Esophagus muscularis mucosa (tissue), 3 donors: ENCODE results near the gene TEKTIP1.

Experiments
- POLR2A ChIP-seq: fragments of 450-650 bp; IDR thresholded peaks from one replicate; pipeline ENCODE4 v1.6.1; 2017; ENCODE audit warnings: antibody characterized with exemption, moderate library complexity, mild to moderate bottlenecking, low read depth
- POLR2AphosphoS5 ChIP-seq, 2 donors: sonication (generic); formaldehyde crosslinking; IDR thresholded peaks; one replicate each; pipeline ENCODE4 v1.6.1; 2017; ENCODE audit warnings: antibody characterized with exemption in 2 of 2
- TF ChIP-seq, protein P1 (sequence below), 3 experiments: fragments of 200-600 bp in 2 of 3; fragments of 450-650 bp in 1 of 3; sonication (generic) in 2 of 3; IDR thresholded peaks; one replicate each; pipeline ENCODE4 v1.5.1; 2017 to 2019; ENCODE audit warnings: antibody characterized with exemption in 3 of 3, mild to moderate bottlenecking in 2 of 3, moderate library complexity in 1 of 3

DNA sequence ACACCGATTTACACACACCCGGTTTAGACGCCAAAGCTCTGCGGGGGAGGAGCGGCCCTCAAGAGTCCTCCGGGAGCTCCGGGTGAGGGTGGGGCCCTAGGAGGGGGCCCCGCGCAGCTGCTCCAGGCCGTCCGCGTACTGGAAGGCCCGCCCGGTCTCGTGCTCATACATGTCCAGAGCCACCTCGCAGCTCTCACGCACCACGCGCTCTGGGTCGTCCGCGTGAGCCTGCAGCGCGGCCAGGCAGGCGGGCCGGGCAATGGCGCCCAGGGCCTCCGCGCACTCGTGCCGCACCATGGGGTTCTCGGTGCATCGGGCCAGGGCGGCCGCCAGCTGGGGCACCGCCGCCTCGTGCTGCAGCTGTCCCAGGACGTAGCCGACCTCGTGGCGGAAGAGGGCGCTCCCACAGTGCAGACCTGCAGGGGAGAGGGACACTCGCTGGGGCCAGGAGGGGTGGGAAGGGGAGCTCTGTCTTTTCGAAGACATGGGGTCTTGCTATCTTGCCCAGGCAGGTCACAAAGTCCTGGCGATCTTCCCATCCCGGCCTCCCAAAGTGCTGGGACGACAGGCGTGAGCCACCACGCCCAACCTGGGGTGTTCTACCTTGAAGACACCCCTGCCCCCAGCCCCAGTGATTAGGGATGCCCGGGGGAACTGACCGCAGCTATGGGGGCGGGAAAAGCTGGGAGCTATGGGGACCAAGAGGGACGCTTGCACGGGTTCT is 47.4 kb upstream of the TEKTIP1 start:
- TF ChIP-seq, protein P1, sequence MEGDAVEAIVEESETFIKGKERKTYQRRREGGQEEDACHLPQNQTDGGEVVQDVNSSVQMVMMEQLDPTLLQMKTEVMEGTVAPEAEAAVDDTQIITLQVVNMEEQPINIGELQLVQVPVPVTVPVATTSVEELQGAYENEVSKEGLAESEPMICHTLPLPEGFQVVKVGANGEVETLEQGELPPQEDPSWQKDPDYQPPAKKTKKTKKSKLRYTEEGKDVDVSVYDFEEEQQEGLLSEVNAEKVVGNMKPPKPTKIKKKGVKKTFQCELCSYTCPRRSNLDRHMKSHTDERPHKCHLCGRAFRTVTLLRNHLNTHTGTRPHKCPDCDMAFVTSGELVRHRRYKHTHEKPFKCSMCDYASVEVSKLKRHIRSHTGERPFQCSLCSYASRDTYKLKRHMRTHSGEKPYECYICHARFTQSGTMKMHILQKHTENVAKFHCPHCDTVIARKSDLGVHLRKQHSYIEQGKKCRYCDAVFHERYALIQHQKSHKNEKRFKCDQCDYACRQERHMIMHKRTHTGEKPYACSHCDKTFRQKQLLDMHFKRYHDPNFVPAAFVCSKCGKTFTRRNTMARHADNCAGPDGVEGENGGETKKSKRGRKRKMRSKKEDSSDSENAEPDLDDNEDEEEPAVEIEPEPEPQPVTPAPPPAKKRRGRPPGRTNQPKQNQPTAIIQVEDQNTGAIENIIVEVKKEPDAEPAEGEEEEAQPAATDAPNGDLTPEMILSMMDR (IDR thresholded peaks at IDR 0.05): no peak
- no peak for TF ChIP-seq POLR2AphosphoS5 (IDR thresholded peaks at IDR 0.05)
- no peak for TF ChIP-seq POLR2A
